HG03460 (cell line): ENCODE data around the gene OR5M11.
"Not testable (repeated sequence)": the region's sequence is repeated elsewhere in the genome, so short reads cannot be mapped to it uniquely, and the experiment has no call there.

ENCODE experiments used
- ATAC-seq: cut with Tn5 transposase; IDR thresholded peaks from one replicate; pipeline ENCODE4 v1.9.1; 2021; ENCODE audit not compliant: unreplicated experiment

Gene OR5M11

DNA sequence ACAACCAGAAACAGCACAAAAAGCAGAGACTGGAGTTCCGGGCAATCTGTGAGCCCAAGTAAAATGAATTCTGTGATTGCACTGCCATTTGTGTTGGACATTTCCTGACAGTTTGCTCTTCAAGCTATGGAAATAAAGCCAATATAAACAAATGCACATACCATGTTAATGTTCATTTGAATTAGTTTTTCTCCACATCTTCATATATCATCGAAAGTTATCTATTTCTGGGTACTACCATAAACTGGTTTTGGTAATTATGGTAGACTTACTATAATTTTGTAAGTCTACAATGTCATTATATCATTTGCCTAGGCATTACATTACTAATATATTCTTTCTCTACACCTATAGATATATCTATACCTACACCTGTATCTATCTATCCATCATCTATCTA is at the start of gene OR5M11:
OR5M11 (minus strand) TSS at position 101 of the 400 bp plus-strand sequence; CDS start at position 101, 0 bp downstream.
- no peak for ATAC-seq

DNA sequence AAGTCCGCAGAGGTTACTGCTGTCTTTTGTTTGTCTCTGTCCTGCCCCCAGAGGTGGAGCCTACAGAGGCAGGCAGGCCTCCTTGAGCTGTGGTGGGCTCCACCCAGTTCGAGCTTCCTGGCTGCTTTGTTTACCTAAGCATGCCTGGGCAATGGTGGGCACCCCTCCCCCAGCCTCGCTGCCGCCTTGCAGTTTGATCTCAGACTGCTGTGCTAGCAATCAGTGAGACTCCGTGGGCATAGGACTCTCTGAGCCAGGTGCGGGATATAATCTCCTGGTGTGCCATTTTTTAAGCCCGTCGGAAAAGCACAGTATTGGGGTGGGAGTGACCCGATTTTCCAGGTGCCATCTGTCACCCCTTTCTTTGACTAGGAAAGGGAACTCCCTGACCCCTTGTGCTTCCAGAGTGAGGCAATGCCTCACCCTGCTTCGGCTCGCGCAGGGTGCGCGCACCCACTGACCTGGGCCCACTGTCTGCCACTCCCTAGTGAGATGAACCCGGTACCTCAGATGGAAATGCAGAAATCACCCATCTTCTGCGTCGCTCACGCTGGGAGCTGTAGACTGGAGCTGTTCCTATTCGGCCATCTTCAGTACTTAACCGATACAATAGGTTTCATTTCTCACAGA is 49.1 kb upstream of the OR5M11 start:
- ATAC-seq: not testable (repeated sequence)

DNA sequence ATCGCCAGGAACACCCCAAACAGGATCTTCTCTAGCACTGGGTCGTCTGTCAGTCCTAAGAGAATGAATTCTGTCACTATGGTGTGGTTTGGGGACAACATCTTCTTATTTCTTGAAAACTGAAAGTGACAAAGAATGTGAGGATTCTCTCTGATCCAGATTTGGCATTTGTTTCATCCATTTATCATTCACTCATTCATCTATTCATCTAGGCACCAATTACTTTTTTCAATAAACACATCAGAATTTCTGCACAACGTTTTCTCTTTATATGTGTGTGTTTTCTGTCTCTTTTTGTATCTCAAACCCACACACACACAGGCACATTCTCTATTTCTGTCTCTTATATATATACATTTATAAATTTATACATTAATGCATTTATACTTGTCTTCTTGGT is 34.6 kb upstream of the OR5M11 start, which contains the start of gene OR5M10:
OR5M10 (minus strand) TSS at position 101 of the 400 bp plus-strand sequence; CDS start at position 101, 0 bp downstream.
- ATAC-seq: no peak

DNA sequence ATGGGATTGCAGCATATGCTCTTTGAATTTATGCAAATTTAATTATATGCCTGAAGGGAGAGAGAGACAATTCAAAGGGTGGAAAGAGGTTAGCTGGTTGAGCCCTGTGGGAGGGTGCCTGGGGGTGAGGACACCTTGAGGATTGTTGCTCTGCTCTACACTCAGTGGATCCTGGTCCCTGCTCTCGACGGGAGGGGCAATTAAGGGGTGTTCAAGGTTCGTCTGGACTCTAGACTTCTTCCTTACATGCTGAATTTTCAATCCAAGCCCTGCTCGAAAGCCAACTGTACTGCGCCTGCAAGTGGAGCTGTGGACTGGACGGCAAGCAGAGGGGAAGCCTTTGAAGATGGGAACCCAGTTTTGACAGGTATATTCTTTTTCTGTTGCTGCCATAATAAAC is 15.5 kb upstream of the OR5M11 start:
- ATAC-seq: no peak

DNA sequence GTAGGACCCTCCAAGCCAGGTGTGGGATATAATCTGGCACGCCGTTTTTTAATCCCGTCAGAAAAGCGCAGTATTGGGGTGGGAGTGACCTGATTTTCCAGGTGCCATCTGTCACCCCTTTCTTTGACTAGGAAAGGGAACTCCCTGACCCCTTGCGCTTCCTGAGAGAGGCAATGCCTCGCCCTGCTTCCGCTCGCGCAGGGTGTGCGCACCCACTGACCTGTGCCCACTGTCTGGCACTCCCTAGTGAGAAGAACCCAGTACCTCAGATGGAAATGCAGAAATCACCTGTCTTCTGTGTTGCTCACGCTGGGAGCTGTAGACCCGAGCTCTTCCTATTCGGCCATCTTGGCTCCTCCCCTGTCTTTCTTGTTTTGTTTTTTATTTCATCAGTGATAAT is 11.6 kb upstream of the OR5M11 start:
- ATAC-seq: not testable (repeated sequence)

DNA sequence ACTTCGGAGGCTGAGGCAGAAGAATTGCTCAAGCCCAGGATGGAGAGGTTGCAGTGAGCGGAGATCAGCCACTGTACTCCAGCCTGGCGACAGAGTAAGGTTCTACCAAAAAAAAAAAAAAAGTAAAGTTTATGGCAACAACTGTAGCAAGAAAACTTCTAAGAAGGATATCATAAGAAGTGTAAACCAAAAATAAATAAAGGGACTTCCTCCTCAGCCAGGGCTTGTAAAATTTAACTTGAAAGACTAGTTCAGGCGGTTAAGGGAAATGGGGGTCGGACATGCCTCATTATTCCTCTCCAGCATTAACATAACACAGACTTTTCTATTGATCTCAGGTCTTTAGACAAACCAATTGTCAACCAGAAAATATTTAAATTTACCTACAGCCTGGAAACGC is 2.5 kb upstream of the OR5M11 start:
- no peak for ATAC-seq

DNA sequence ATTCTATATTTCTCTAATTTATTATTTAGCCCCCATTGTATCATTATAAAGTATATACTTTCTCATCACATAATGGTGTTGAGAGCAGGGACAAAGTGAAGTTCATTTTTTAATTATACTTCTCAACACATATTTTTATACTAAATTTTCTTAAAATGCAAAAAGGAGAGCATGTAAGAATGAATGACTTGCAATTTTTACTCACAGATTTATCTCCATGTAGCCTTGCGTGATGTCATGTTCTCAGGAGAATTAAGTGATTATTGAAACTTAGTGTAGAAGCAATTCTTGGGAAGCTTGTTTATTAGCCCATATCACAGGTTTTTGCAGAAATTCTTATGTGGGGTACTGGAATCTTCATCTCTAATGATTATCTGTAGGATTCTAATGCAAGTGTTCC is 682 bp upstream of the OR5M11 start:
- no peak for ATAC-seq

DNA sequence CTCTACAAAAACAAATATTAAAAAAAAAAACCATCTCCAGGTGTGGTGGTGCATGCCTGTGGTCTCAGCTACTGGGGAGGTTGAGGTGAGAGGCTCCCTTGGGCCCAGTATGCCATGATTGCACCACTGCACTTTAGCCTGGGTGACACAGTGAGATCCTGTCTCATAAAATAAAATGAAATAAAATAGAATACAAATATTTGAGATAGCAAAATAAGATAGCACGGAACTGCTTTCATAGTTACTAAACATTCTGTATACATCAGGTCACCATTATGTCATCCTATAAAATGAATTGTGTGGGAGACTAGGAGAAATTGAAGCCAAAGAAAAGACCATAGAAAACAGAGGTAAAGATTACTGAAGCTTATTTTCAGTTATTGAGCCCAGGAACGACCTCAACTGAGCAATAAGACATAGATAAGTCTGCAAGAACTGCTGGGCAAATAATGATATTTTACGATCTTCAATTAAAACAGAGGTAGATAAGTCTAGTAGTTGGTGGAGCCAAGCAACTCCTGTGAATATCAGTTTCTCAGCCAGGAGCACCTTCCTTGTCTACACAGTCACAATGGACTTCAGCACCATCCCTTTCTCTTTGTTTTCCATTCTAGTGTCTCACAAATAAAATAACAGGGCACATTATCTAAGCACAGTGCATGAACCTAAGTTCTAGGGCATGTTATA is 9.9 kb downstream of the OR5M11 start:
- ATAC-seq: no peak

DNA sequence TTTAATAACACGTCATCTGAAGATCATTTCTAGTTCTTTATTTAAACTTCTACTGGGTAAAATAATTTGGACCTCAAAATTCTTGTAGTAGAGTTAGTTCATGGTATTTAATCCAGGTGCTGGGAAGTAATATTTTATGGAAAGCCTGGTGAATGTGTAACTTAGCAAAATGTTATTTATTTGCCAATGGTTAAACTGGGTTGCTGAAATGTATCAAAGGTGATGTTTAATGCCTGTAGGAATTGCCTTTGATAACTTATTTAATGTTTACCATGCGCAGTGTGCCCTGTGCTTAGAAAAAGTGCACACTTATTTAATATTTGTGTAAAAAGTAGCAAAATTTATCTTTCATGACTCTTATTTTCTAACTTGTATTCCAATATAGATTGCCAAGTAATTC is 11.2 kb downstream of the OR5M11 start:
- no peak for ATAC-seq

DNA sequence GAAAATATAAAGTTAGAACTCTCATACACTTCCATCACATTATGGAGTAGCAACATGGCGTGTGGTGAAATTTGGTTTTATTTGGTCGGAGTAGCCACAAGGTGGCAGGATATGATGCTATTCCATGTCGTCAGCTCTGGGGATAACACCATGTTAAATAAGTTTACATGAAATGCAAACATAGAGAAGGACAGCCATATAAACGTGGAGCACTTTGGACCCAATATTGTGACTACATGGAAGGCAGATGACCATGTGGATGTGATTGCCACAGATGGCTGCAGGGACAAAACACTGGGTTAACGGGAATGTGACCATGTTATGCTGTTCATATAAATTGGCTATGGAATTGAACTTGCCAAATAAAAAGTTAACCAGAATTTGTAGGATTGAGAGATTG is 21.0 kb downstream of the OR5M11 start:
- no peak for ATAC-seq

DNA sequence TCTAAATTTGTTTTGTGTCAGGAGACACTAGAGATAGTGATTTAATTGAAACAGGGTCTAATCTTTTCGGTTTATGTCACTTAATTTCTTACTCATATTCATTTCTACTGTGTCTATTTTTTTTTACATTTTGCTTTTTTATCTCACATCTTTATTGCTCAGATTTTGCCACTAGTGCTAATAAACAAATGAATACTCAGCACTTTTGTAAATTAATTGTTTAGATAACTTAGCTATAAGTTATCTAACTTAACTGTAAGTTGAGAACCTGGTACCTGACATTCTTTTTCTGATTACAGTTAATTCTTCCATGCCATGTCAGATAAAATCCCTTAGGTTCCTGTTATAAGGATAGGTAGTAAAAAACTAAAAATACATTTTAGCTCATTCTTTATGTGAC is 29.8 kb downstream of the OR5M11 start:
- ATAC-seq: no peak

DNA sequence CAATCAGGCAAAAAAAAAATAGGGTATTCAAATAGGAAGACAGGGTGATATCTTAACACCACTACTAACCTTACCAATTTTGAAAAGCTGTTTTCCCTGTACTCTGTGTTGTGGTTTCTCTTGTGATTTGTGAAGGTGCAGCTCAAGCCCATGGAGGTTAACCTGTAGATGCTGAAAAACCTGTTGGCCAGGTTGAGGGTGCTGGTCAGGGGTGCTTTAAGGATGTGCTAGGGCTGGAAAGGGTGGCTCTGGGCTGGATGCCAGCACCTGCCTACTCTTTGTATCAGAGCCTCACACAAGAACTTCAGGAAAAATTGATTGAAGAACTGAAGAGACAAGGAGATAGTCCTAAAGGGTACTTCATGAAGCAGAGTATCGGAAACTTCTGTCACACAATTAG is 33.6 kb downstream of the OR5M11 start:
- ATAC-seq: no peak

DNA sequence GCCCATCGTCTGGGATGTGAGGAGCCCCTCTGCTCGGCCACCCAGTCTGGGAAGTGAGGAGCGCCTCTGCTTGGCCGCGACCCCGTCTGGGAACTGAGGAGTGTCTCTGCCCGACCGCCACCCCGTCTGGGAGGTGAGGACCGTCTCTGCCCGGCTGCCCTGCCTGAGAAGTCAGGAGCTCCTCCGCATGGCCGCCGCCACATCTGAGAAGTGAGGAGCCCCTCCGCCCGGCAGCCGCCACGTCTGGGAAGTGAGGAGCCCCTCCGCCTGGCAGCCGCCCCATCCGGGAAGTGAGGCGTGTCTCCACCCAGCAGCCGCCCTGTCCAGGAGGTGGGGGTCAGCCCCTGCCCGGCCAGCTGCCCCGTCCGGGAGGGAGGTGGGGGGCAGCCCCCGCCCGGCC is 46.0 kb downstream of the OR5M11 start:
- ATAC-seq: no peak

DNA sequence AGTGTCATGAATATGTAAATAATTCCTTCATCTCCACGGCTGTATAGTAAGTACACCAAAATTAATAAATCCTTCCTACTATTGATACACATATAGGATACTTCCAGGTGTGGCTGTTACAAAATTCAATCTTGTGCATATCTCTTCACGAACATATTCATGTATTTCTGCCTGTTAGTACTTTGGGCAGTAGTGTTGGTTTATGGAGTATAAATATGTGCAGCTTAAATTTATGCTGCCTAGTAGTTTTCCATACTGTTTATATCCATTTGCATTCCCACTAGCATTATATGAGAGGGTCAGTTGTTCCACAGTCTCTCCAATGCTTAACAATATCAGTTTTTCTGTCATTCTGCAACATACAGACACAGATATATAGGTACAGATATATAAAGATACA is 47.9 kb downstream of the OR5M11 start:
- no peak for ATAC-seq
